Neuron (in vitro differentiated cells): ENCODE measurements around the gene STRADB.
"Not testable (repeated sequence)": the region's sequence is repeated elsewhere in the genome, so short reads cannot be mapped to it uniquely, and the experiment has no call there.

Source experiments
- H2AFZ ChIP-seq: one replicate; pipeline ENCODE4 v1.6.1; 2013; ENCODE audit warnings: low read depth, mild to moderate bottlenecking, inconsistent platforms, low read length, moderate library complexity
- H3K27me3 ChIP-seq: one replicate; pipeline ENCODE4 v1.6.1; 2013; ENCODE audit warnings: low read length; ENCODE audit not compliant: insufficient read depth
- H3K36me3 ChIP-seq: one replicate; pipeline ENCODE4 v1.6.1; 2013; ENCODE audit warnings: low read length; ENCODE audit not compliant: insufficient read depth
- H3K4me1 ChIP-seq: one replicate; pipeline ENCODE4 v1.6.1; 2013; ENCODE audit warnings: low read length; ENCODE audit not compliant: insufficient read depth
- H3K4me3 ChIP-seq: 2 replicates; pipeline ENCODE4 v1.5.1; 2013; ENCODE audit warnings: mild to moderate bottlenecking, low read length, moderate library complexity
- H3K9me3 ChIP-seq: one replicate; pipeline ENCODE4 v1.6.1; 2013; ENCODE audit warnings: low read length

STRADB gene

GRCh38 chr2:201439336-201439922, 12.1 kb upstream of the STRADB start:
- not testable (repeated sequence) for H3K27me3 ChIP-seq, H3K36me3 ChIP-seq, H3K4me3 ChIP-seq, H2AFZ ChIP-seq, H3K4me1 ChIP-seq, H3K9me3 ChIP-seq

- Histone ChIP-seq H3K4me1 (peaks cover 3% of the 10 kb centered on the region), H2AFZ (no peak overlapping the region), H3K4me3 (no peak overlapping the region), H3K36me3 (no peaks in the 10 kb centered on the region), H3K27me3 (no peaks in the 10 kb centered on the region), H3K9me3 (no peaks in the 10 kb centered on the region)
Measured at GRCh38 chr2:201440182-201440581, 11.4 kb upstream of the STRADB start.

- H3K9me3 ChIP-seq = no peaks in the 10 kb centered on the region
- no peak overlapping the region for H3K4me3 ChIP-seq
- peaks cover 3% of the 10 kb centered on the region for H3K4me1 ChIP-seq
Measured at GRCh38 chr2:201441409-201441808, 10.1 kb upstream of the STRADB start.

DNA sequence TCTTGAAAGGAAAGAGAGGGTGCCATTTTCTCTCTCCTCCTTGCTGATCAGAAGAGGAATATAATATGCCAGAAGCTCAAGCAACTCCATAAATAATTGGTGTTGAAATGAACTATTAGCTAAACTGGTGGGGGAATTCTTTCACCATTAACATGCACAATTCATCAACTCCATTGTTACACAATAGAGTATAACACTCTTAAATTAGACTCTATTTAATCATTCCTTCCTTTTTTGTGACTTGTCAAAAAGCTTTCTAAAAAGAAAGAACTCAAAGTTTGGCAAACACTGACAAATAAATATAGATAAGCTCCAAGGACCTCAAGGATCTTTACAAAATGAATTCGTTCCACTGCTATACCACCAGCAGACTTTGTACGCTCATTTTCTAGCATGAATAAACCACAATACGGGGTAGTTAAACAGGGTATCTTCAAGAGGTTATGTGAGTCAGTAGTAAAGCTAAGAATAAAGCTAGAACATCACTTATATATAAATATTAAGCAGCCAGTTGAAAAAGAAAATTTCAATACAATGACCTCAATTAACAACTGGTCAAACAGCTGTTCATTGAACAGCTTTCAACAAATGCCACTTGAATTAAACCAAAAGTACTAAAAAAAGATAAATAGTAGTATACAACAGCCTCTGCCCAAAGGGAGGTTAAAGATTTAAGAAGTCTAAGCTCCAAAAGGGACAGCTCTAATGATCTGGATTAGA, 6.6 kb upstream of the STRADB start:
- Histone ChIP-seq H3K27me3 (no peaks in the 10 kb centered on the region), H3K36me3 (no peaks in the 10 kb centered on the region)

More at GRCh38 chr2:201441409-201441808, 10.1 kb upstream of the STRADB start:
- Histone ChIP-seq H3K27me3 (no peaks in the 10 kb centered on the region), H3K36me3 (no peaks in the 10 kb centered on the region), H2AFZ (no peak overlapping the region)

GRCh38 chr2:201447086-201447485, 4.5 kb upstream of the STRADB start:
- H3K27me3 ChIP-seq = no peaks in the 10 kb centered on the region
- no peak overlapping the region for H3K4me3 ChIP-seq
- H2AFZ ChIP-seq = no peak overlapping the region
- peaks cover 8% of the 10 kb centered on the region for H3K4me1 ChIP-seq
- no peaks in the 10 kb centered on the region for H3K36me3 ChIP-seq
- H3K9me3 ChIP-seq = no peaks in the 10 kb centered on the region

More for the DNA sequence above, 6.6 kb upstream of the STRADB start:
- H3K9me3 ChIP-seq = no peaks in the 10 kb centered on the region
- no peak overlapping the region for H2AFZ ChIP-seq
- H3K4me1 ChIP-seq = peaks cover 3% of the 10 kb centered on the region
- H3K4me3 ChIP-seq = no peak overlapping the region

DNA sequence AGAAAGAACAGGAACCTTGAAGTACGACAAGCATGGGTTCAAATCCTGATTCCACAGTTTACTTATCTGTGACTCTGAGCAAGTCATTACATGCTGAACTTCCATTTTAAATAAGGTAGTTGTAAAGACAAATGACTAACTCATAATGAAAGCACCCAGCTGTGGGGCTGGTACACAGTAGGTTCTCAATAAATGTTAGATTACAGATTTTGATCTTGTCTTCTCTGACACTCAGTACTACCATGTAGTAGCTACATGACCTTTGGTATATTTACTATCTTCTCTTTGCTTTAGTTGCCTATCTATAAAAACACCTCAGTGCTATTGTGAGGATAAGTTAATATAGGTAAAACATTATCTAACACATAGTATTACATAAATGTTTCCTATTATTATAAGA, 3.5 kb upstream of the STRADB start:
- H2AFZ ChIP-seq = no peak overlapping the region
- no peak overlapping the region for H3K4me3 ChIP-seq
- H3K9me3 ChIP-seq = no peaks in the 10 kb centered on the region
- H3K36me3 ChIP-seq = no peaks in the 10 kb centered on the region
- H3K27me3 ChIP-seq = no peaks in the 10 kb centered on the region
- H3K4me1 ChIP-seq = peaks cover 14% of the 10 kb centered on the region

- no peaks in the 10 kb centered on the region for H3K9me3 ChIP-seq
- H3K4me1 ChIP-seq = peaks cover 17% of the 10 kb centered on the region
- no peak overlapping the region for H2AFZ ChIP-seq
- no peaks in the 10 kb centered on the region for H3K27me3 ChIP-seq
- H3K4me3 ChIP-seq = no peak overlapping the region
- no peaks in the 10 kb centered on the region for H3K36me3 ChIP-seq
Measured at GRCh38 chr2:201448701-201449100, 2.8 kb upstream of the STRADB start.

GRCh38 chr2:201450954-201451291, 617 bp upstream of the STRADB start:
- H2AFZ ChIP-seq = peak overlapping the region; percentile 94

DNA sequence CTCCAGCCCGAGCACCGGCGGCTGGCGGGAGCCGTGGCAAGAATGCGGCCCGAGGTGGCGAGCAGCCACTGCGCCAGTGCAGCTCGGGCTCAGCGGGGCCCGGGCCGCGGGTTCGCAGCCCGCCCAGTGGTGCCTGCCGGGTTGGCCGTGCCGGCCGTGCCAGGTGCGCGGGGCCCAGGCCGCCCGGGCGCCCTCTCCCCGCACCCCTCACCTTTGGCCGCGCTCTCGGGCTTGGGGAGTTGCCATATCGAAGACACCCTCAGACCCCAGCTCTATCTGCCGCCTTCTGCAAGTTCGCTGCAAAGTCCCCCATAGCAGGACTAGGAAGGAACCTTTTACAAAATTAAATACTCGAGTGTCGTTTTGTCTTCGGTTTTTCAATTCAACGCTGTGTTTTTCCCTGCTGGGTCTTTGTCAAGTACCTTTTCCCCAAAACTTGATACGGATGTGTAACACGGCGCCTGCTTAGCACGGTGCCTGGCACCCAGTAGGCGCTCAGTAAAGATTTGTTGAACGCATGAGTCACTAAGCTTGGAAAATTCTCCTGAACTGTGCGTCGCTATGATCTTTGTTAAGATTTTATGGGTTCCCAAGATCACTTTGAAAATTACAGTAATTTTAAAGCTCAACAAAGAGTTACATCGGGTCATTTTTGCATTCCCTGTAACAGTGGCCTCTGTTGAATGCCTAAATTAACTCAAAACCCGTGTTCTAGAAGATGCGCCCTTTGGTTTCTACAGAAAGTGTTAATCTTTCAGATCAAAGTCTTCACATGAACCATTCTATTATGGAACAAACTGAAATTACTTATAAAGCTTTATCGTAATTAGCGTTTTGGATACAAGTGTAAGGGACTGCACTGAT, 750 bp downstream of the STRADB start:
- Histone ChIP-seq H3K27me3 (no peaks in the 10 kb centered on the region), H3K36me3 (no peaks in the 10 kb centered on the region), H3K9me3 (no peaks in the 10 kb centered on the region), H2AFZ (peak overlapping the region; percentile 83), H3K4me1 (peaks cover 14% of the 10 kb centered on the region), H3K4me3 (peak overlapping the region; percentile 91)

More at GRCh38 chr2:201450954-201451291, 617 bp upstream of the STRADB start:
- H3K9me3 ChIP-seq = no peaks in the 10 kb centered on the region
- peaks cover 14% of the 10 kb centered on the region for H3K4me1 ChIP-seq
- peak overlapping the region; percentile 91 for H3K4me3 ChIP-seq
- no peaks in the 10 kb centered on the region for H3K36me3 ChIP-seq
- H3K27me3 ChIP-seq = no peaks in the 10 kb centered on the region

DNA sequence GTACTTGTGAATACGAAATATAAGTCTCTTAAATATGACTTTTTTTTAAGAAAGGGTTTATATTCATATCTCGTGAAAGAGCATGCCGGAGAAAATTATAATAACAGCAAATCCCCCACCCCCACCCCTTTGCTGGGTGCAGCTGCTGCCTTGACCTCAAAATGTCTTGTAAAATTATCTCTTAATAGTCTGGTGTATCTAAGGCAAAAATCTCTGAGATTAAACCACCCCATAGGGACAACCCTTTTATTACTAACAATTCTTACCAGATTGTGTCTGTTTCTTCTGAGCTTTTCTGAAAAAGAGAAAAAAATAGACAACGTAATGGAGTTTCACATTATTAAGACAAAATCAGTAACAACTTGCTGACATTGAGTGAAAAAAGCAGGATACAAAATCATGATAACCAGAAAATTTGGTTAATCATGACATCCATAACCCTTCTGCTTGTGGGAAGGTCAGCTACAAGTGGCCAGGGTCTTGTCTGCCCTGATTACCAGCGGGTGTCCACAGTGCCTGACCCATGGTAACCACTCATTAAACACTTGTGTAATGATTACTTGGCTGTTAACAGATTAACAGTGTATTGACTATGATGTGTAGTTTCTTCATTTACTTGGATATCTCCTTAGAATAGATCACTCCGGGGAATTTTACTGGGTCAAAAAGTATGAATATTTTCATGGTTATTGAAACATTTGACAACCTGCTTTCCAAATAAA, 1.5 kb downstream of the STRADB start:
- Histone ChIP-seq H3K36me3 (peaks cover 2% of the 10 kb centered on the region), H3K27me3 (no peaks in the 10 kb centered on the region), H3K9me3 (no peaks in the 10 kb centered on the region), H3K4me3 (peak overlapping the region; percentile 91), H2AFZ (no peak overlapping the region), H3K4me1 (peaks cover 14% of the 10 kb centered on the region)

- H3K4me3 ChIP-seq = no peak overlapping the region
- no peak overlapping the region for H2AFZ ChIP-seq
- H3K4me1 ChIP-seq = no peaks in the 10 kb centered on the region
- peaks cover 30% of the 10 kb centered on the region for H3K36me3 ChIP-seq
- H3K27me3 ChIP-seq = no peaks in the 10 kb centered on the region
- peaks cover 2% of the 10 kb centered on the region for H3K9me3 ChIP-seq
Measured at GRCh38 chr2:201458381-201458780, 6.8 kb downstream of the STRADB start.

- Histone ChIP-seq H3K27me3 (no peaks in the 10 kb centered on the region), H3K9me3 (peaks cover 2% of the 10 kb centered on the region), H3K4me1 (no peaks in the 10 kb centered on the region), H3K36me3 (peaks cover 47% of the 10 kb centered on the region), H2AFZ (no peak overlapping the region), H3K4me3 (no peak overlapping the region)
Measured at GRCh38 chr2:201460532-201460931, 9.0 kb downstream of the STRADB start.

GRCh38 chr2:201464547-201464946, 13.0 kb downstream of the STRADB start:
- Histone ChIP-seq H3K9me3 (peaks cover 2% of the 10 kb centered on the region), H2AFZ (no peak overlapping the region), H3K36me3 (peaks cover 46% of the 10 kb centered on the region), H3K4me1 (no peaks in the 10 kb centered on the region), H3K27me3 (no peaks in the 10 kb centered on the region), H3K4me3 (no peak overlapping the region)
